GM18861 (cell line): ENCODE measurements around the gene ANTKMT.

Experiments used
- ATAC-seq: cut with Tn5 transposase; IDR thresholded peaks from one replicate; pipeline ENCODE4 v1.9.1; 2021; ENCODE audit not compliant: unreplicated experiment

The ANTKMT gene

GRCh38 chr16:720990-721764 lies at the start of gene ANTKMT:
Gene ANTKMT, plus strand, starts transcription at chr16:721146. Its CDS starts 129 bp downstream, at chr16:721275.
- peak; percentile 56 for ATAC-seq

GRCh38 chr16:671353-672131 lies 49.4 kb upstream of the ANTKMT start:
- ATAC-seq = no peak

- ATAC-seq = no peak
These were observed 48.6 kb upstream of the ANTKMT start for GRCh38 chr16:672371-672770.

- ATAC-seq = no peak
These were observed 48.1 kb upstream of the ANTKMT start for GRCh38 chr16:672851-673250.

- ATAC-seq = no peak
These were observed 47.5 kb upstream of the ANTKMT start for GRCh38 chr16:673399-673991.

- ATAC-seq = no peak
These were observed 46.6 kb upstream of the ANTKMT start for GRCh38 chr16:674214-674881.

- no peak for ATAC-seq
These were observed 45.7 kb upstream of the ANTKMT start, which contains the start of gene RHBDL1 for GRCh38 chr16:674968-675883. Gene RHBDL1, plus strand, starts transcription at chr16:675671. Its CDS starts 120 bp downstream, at chr16:675791.

- no peak for ATAC-seq
These were observed 44.9 kb upstream of the ANTKMT start for GRCh38 chr16:675884-676564.

- no peak for ATAC-seq
These were observed 44.4 kb upstream of the ANTKMT start for GRCh38 chr16:676565-676902.

- no peak for ATAC-seq
These were observed 44.0 kb upstream of the ANTKMT start for GRCh38 chr16:676913-677312.

- no peak for ATAC-seq
These were observed 43.4 kb upstream of the ANTKMT start for GRCh38 chr16:677316-678190.

- no peak for ATAC-seq
These were observed 42.6 kb upstream of the ANTKMT start for GRCh38 chr16:678209-678857.

- no peak for ATAC-seq
These were observed 41.8 kb upstream of the ANTKMT start for GRCh38 chr16:678858-679813.

GRCh38 chr16:679814-680624 lies 40.9 kb upstream of the ANTKMT start, which contains the start of gene STUB1:
Gene STUB1, plus strand, starts transcription at chr16:680410. Its CDS starts 116 bp downstream, at chr16:680526.
- no peak for ATAC-seq

GRCh38 chr16:680625-680945 lies 40.4 kb upstream of the ANTKMT start:
- no peak for ATAC-seq
